Sigmoid colon (tissue), 4 donors: ENCODE measurements around the gene MRPL36.

Experiments
- POLR2A ChIP-seq, 2 donors: fragments of 450-650 bp; IDR thresholded peaks; one replicate each; pipeline ENCODE4 v1.6.1; 2016; ENCODE audit warnings: antibody characterized with exemption in 2 of 2, mild to moderate bottlenecking in 2 of 2, moderate library complexity in 2 of 2
- POLR2AphosphoS5 ChIP-seq, 4 donors: sonication (generic); formaldehyde crosslinking; IDR thresholded peaks; one replicate each; pipeline ENCODE4 v1.6.1; 2017; ENCODE audit warnings: antibody characterized with exemption in 4 of 4
- TF ChIP-seq, protein P1 (sequence below), 4 experiments: fragments of 450-650 bp in 3 of 4; fragments of 200-600 bp in 1 of 4; IDR thresholded peaks; one replicate each; pipeline ENCODE4 v1.5.1; 2016 to 2019; ENCODE audit warnings: antibody characterized with exemption in 4 of 4, mild to moderate bottlenecking in 3 of 4, moderate library complexity in 2 of 4

GRCh38 chr5:1831257-1831656, 31.6 kb upstream of the MRPL36 start:
- TF ChIP-seq, protein P1, sequence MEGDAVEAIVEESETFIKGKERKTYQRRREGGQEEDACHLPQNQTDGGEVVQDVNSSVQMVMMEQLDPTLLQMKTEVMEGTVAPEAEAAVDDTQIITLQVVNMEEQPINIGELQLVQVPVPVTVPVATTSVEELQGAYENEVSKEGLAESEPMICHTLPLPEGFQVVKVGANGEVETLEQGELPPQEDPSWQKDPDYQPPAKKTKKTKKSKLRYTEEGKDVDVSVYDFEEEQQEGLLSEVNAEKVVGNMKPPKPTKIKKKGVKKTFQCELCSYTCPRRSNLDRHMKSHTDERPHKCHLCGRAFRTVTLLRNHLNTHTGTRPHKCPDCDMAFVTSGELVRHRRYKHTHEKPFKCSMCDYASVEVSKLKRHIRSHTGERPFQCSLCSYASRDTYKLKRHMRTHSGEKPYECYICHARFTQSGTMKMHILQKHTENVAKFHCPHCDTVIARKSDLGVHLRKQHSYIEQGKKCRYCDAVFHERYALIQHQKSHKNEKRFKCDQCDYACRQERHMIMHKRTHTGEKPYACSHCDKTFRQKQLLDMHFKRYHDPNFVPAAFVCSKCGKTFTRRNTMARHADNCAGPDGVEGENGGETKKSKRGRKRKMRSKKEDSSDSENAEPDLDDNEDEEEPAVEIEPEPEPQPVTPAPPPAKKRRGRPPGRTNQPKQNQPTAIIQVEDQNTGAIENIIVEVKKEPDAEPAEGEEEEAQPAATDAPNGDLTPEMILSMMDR (IDR thresholded peaks at IDR 0.05): no peak
- TF ChIP-seq POLR2A (IDR thresholded peaks at IDR 0.05) (no peak), POLR2AphosphoS5 (IDR thresholded peaks at IDR 0.05) (no peak)
